ENCODE results near the gene ACRV1. TPM values are rescaled to one million over a fixed set of nuclear protein-coding genes. Genes with fewer than 3 reads are reported as not detected.

Gene ACRV1
- total RNA-seq, 1 donor: not detected

DNA sequence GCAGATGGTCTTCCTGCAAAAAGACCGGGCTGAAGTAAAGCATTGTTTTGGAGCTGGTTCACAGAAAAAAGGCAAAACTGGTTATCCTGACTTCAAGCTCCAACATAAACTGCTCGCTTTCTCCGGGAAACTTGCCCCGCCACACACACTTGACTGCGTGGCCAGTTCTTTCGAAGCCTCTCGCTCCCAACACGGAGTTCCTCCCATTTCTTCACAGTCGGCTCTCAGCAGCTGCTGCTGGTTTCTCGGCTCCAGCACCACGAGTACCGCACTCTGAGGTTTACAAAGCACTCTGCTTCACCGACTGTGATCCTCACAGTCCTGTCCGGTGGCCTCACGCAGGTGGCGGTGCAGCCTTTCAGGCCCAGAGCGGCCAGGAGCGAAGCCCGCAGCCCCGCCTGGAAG is 55.4 kb downstream of the ACRV1 start:
- Histone ChIP-seq H3K4me3 (ENCODE audit: low read length) (peak overlapping the region; percentile 58), H3K27me3 (ENCODE audit: insufficient read depth, low read length) (no peaks in the 10 kb centered on the region), H3K9me3 (ENCODE audit: low read depth, low read length) (no peaks in the 10 kb centered on the region)

DNA sequence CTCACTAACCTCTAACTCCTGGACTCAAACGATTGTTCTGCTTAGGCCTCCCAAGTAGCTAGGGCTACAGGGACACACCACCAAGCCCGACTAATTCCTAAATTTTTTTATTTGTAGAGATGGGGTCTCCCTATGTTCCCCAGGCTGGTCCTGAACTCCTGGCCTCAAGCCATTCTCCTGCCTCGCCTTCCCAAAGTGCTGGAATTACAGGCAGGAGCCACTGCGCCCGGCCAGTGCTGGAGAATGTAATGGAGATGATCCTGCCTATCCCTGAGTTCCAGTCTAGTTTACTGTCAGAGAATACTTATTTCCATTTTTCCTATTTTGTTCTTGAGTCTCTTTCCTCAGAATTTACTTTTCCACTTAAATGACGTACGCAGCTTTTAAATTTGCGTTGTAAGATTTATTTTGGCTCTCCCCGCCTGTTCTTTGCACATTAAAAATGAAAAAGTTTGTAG is 55.9 kb downstream of the ACRV1 start, which contains the start of gene CHEK1:
TSS of gene CHEK1 (plus strand) at position 408 of the 458 bp plus-strand sequence. CDS start 1,606 bp downstream, outside the sequence.
- peak within 1 kb of the TSS; percentile 58 for H3K4me3 ChIP-seq (ENCODE audit: low read length)
- H3K27me3 ChIP-seq (ENCODE audit: insufficient read depth, low read length): no peaks in the 10 kb centered on the region
- no peaks in the 10 kb centered on the region for H3K9me3 ChIP-seq (ENCODE audit: low read depth, low read length)
- H3K4me1 ChIP-seq (ENCODE audit: insufficient read depth, low read length): peaks cover 19% of the 10 kb centered on the region

More for the DNA sequence above, 55.4 kb downstream of the ACRV1 start:
- peaks cover 19% of the 10 kb centered on the region for H3K4me1 ChIP-seq (ENCODE audit: insufficient read depth, low read length)

DNA sequence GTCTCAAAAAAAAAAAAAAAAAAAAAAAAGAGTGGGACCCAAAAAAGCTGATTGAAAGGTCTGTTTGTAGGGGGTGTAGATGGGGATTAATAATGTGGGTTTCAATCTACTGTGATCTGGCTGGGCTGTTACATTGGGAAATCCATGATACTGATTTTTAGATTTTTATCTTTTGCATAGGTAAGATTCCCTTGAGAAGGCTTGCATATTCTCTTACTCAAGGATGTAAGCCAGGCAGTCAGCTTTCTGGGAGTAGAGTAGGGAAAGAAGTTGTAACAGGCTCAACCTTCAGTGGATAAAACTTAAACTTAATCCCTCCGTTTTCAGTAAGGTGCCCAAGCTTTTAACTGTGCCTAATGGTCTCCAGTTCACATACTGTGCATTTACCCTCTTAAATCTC is 57.6 kb downstream of the ACRV1 start:
- Histone ChIP-seq H3K9me3 (ENCODE audit: low read depth, low read length) (no peaks in the 10 kb centered on the region), H3K4me1 (ENCODE audit: insufficient read depth, low read length) (peaks cover 19% of the 10 kb centered on the region), H3K4me3 (ENCODE audit: low read length) (no peak overlapping the region), H3K27me3 (ENCODE audit: insufficient read depth, low read length) (no peaks in the 10 kb centered on the region)

DNA sequence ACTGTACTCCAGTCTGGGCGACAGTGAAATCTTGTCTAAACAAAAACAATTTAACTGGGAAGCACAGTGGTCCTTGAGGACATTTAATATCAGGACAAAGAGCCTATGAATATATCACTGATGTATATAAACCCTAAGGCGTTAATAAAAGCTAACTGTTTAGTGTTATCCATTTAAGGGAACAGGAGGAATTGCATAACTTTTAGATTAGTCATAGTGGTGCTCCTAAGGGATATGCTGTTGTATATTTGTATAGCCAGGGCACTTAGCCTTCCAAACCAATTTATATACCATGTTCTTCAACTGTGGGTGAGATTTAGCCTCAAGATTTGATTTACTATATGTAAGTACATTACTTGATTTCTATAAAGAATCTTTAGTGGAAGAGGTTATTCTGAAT is 58.7 kb downstream of the ACRV1 start:
- Histone ChIP-seq H3K9me3 (ENCODE audit: low read depth, low read length) (no peaks in the 10 kb centered on the region), H3K4me1 (ENCODE audit: insufficient read depth, low read length) (peaks cover 18% of the 10 kb centered on the region), H3K27me3 (ENCODE audit: insufficient read depth, low read length) (no peaks in the 10 kb centered on the region), H3K4me3 (ENCODE audit: low read length) (no peak overlapping the region)

Other genes starting within 250 kb of the ACRV1 start
- gene FEZ1, start 184.6 kb downstream of the ACRV1 start, total RNA-seq: 3.7 TPM
- 28.7 TPM for gene EI24, start 111.4 kb downstream of the ACRV1 start, total RNA-seq
- 28.2 TPM for gene STT3A, start 88.0 kb downstream of the ACRV1 start, total RNA-seq
- gene CHEK1, start 55.7 kb downstream of the ACRV1 start, total RNA-seq: 7.3 TPM
- gene PATE1, start 65.4 kb upstream of the ACRV1 start, total RNA-seq: not detected
- not detected for gene PATE2, start 98.0 kb upstream of the ACRV1 start, total RNA-seq
- gene PATE3, start 107.3 kb upstream of the ACRV1 start, total RNA-seq: not detected
- not detected for gene PATE4, start 152.5 kb upstream of the ACRV1 start, total RNA-seq
- gene HYLS1, start 206.8 kb upstream of the ACRV1 start, total RNA-seq: 2.7 TPM
- gene PUS3, start 222.4 kb upstream of the ACRV1 start, total RNA-seq: 5.8 TPM
- 0.10 TPM for gene DDX25, start 223.7 kb upstream of the ACRV1 start, total RNA-seq

All from mononuclear cell (primary cell).